Measurements from ENCODE around the gene PDCD1LG2.

- TF ChIP-seq SRF (IDR thresholded peaks at IDR 0.05; ENCODE audit: low read depth, low read length), result no peak
- TF ChIP-seq, protein P1, sequence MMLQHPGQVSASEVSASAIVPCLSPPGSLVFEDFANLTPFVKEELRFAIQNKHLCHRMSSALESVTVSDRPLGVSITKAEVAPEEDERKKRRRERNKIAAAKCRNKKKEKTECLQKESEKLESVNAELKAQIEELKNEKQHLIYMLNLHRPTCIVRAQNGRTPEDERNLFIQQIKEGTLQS (IDR thresholded peaks at IDR 0.05; ENCODE audit: insufficient read depth, low read depth, low read length), result no peak
- TF ChIP-seq CBX5 (IDR thresholded peaks at IDR 0.05; ENCODE audit: low read depth, low read length), result no peak
- TF ChIP-seq POLR2A (IDR thresholded peaks at IDR 0.05; ENCODE audit: control extremely low read depth in 1 of 2, low read depth in 2 of 2, low read length in 2 of 2), result no peak
- no peak for TF ChIP-seq CREB1 (IDR thresholded peaks at IDR 0.05)
- TF ChIP-seq CTCF (IDR thresholded peaks at IDR 0.05; ENCODE audit: control extremely low read depth in 1 of 3, insufficient read depth in 1 of 3, low read depth in 1 of 3, low read length in 3 of 3), result no peak
These were observed 4.4 kb downstream of the PDCD1LG2 start for GRCh38 chr9:5514617-5515260.
